WTC11 (cell line): ENCODE measurements around the gene RBM38. TPM values are rescaled to one million over a fixed set of nuclear protein-coding genes. Genes with fewer than 3 reads are reported as not detected.

Experiments
- ATAC-seq: fragments of 200-7000 bp; cut with Tn5 transposase; 2 replicates; pipeline ENCODE4 v1.10.0; 2021; ENCODE audit warnings: mild to moderate bottlenecking, moderate library complexity
- CTCF ChIA-PET: fragments of 300-600 bp; sonication (Branson Sonifier 250); formaldehyde crosslinking; loops from one replicate; lab custom pipeline; 2021; ENCODE audit warnings: antibody characterized with exemption; lab: Charles Lee
- POLR2A ChIA-PET: fragments of 350-600 bp; sonication (Branson Sonifier 250); formaldehyde crosslinking; loops from one replicate; lab custom pipeline; 2021; ENCODE audit warnings: antibody characterized with exemption; lab: Charles Lee
- DNase-seq: peaks from one replicate; pipeline ENCODE4 v3.0.0; 2021; ENCODE audit warnings: low spot score
- H3K27ac Mint-ChIP-seq: 2 replicates; pipeline ENCODE4 v1.8.0; 2021; ENCODE audit warnings: mixed read lengths
- H3K27me3 Mint-ChIP-seq: 2 replicates; pipeline ENCODE4 v1.8.0; 2021; ENCODE audit warnings: low read depth, mild to moderate bottlenecking, moderate library complexity, mixed read lengths
- H3K36me3 Mint-ChIP-seq: 2 replicates; pipeline ENCODE4 v1.8.0; 2021; ENCODE audit warnings: mixed read lengths
- H3K4me1 Mint-ChIP-seq: 2 replicates; pipeline ENCODE4 v1.8.0; 2022; ENCODE audit warnings: mixed read lengths
- H3K4me3 Mint-ChIP-seq: 2 replicates; pipeline ENCODE4 v1.8.0; 2021; ENCODE audit warnings: mild to moderate bottlenecking, moderate library complexity, mixed read lengths
- H3K9me3 Mint-ChIP-seq: 2 replicates; pipeline ENCODE4 v1.8.0; 2021; ENCODE audit warnings: mixed read lengths
- ATF2 ChIP-seq: sonication (generic); formaldehyde crosslinking; IDR thresholded peaks from 2 replicates; pipeline ENCODE4 v1.8.1; 2022; ENCODE audit warnings: low read depth, missing genetic modification reagents, borderline replicate concordance
- E2F5 ChIP-seq: sonication (generic); formaldehyde crosslinking; IDR thresholded peaks from 2 replicates; pipeline ENCODE4 v1.8.1; 2022; ENCODE audit warnings: mild to moderate bottlenecking, moderate library complexity, missing genetic modification reagents
- HMGA2 ChIP-seq: fragments of 250-450 bp; sonication (Bioruptor Pico); IDR thresholded peaks from 2 replicates; pipeline ENCODE4 v1.4.0; 2021; ENCODE audit warnings: mild to moderate bottlenecking, moderate library complexity
- KAT7 ChIP-seq: sonication (generic); formaldehyde crosslinking; IDR thresholded peaks from 2 replicates; pipeline ENCODE4 v1.8.1; 2023; ENCODE audit warnings: missing genetic modification reagents, mild to moderate bottlenecking, borderline replicate concordance
- SMAD3 ChIP-seq: sonication (generic); formaldehyde crosslinking; IDR thresholded peaks from 2 replicates; pipeline ENCODE4 v1.8.0; 2022; ENCODE audit warnings: missing genetic modification reagents, mild to moderate bottlenecking, borderline replicate concordance
- TCF7 ChIP-seq: sonication (generic); formaldehyde crosslinking; IDR thresholded peaks from 2 replicates; pipeline ENCODE4 v1.8.0; 2022; ENCODE audit warnings: mild to moderate bottlenecking, low read depth, missing genetic modification reagents, moderate library complexity
- TP53 ChIP-seq: sonication (generic); formaldehyde crosslinking; IDR thresholded peaks from 2 replicates; pipeline ENCODE4 v1.8.1; 2023; ENCODE audit warnings: mild to moderate bottlenecking, missing genetic modification reagents
- ZNF121 ChIP-seq: sonication (generic); formaldehyde crosslinking; IDR thresholded peaks from 2 replicates; pipeline ENCODE4 v1.8.0; 2023; ENCODE audit warnings: missing genetic modification reagents
- ZNF138 ChIP-seq: sonication (generic); formaldehyde crosslinking; conservative IDR thresholded peaks from 2 replicates; pipeline ENCODE4 v1.8.1; 2022; ENCODE audit warnings: mild to moderate bottlenecking, moderate library complexity, missing genetic modification reagents
- ZNF263 ChIP-seq: sonication (generic); formaldehyde crosslinking; IDR thresholded peaks from 2 replicates; pipeline ENCODE4 v1.8.1; 2022; ENCODE audit warnings: low read depth, mild to moderate bottlenecking, moderate library complexity, missing genetic modification reagents
- total RNA-seq: library from RNA; stranded (reverse); gene quantifications from 3 replicates; pipeline ENCODE4 v1.2.3, GENCODE V29; 2021
- TF ChIP-seq, protein P1 (sequence below): sonication (generic); formaldehyde crosslinking; IDR thresholded peaks from 2 replicates; pipeline ENCODE4 v1.8.0; 2023; ENCODE audit warnings: missing genetic modification reagents, mild to moderate bottlenecking, borderline replicate concordance
- TF ChIP-seq, protein P2 (sequence below): sonication (generic); formaldehyde crosslinking; IDR thresholded peaks from 2 replicates; pipeline ENCODE4 v1.8.1; 2022; ENCODE audit warnings: low read depth, mild to moderate bottlenecking, moderate library complexity, missing genetic modification reagents, borderline replicate concordance
- TF ChIP-seq, protein P3 (sequence below): sonication (generic); formaldehyde crosslinking; IDR thresholded peaks from 2 replicates; pipeline ENCODE4 v1.8.1; 2023; ENCODE audit warnings: mild to moderate bottlenecking, missing genetic modification reagents, moderate library complexity
- TF ChIP-seq, protein P4 (sequence below): fragments of 250-450 bp; sonication (Bioruptor Pico); IDR thresholded peaks from 2 replicates; pipeline ENCODE4 v1.9.0; 2021; ENCODE audit warnings: mild to moderate bottlenecking, borderline replicate concordance

RBM38 gene
- total RNA-seq, 1 experiment from 2014 or later, result 69.0 TPM

GRCh38 chr20:57450931-57451330 lies 59.7 kb downstream of the RBM38 start (continued):
- TF ChIP-seq, protein P1, sequence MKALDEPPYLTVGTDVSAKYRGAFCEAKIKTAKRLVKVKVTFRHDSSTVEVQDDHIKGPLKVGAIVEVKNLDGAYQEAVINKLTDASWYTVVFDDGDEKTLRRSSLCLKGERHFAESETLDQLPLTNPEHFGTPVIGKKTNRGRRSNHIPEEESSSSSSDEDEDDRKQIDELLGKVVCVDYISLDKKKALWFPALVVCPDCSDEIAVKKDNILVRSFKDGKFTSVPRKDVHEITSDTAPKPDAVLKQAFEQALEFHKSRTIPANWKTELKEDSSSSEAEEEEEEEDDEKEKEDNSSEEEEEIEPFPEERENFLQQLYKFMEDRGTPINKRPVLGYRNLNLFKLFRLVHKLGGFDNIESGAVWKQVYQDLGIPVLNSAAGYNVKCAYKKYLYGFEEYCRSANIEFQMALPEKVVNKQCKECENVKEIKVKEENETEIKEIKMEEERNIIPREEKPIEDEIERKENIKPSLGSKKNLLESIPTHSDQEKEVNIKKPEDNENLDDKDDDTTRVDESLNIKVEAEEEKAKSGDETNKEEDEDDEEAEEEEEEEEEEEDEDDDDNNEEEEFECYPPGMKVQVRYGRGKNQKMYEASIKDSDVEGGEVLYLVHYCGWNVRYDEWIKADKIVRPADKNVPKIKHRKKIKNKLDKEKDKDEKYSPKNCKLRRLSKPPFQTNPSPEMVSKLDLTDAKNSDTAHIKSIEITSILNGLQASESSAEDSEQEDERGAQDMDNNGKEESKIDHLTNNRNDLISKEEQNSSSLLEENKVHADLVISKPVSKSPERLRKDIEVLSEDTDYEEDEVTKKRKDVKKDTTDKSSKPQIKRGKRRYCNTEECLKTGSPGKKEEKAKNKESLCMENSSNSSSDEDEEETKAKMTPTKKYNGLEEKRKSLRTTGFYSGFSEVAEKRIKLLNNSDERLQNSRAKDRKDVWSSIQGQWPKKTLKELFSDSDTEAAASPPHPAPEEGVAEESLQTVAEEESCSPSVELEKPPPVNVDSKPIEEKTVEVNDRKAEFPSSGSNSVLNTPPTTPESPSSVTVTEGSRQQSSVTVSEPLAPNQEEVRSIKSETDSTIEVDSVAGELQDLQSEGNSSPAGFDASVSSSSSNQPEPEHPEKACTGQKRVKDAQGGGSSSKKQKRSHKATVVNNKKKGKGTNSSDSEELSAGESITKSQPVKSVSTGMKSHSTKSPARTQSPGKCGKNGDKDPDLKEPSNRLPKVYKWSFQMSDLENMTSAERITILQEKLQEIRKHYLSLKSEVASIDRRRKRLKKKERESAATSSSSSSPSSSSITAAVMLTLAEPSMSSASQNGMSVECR (CRISPR knock-in tag), result no peak
- TF ChIP-seq TCF7 (no peak), HMGA2 (CRISPR knock-in tag) (no peak), ZNF138 (CRISPR knock-in tag) (no peak), ATF2 (CRISPR knock-in tag) (no peak)
- TF ChIP-seq, protein P2, sequence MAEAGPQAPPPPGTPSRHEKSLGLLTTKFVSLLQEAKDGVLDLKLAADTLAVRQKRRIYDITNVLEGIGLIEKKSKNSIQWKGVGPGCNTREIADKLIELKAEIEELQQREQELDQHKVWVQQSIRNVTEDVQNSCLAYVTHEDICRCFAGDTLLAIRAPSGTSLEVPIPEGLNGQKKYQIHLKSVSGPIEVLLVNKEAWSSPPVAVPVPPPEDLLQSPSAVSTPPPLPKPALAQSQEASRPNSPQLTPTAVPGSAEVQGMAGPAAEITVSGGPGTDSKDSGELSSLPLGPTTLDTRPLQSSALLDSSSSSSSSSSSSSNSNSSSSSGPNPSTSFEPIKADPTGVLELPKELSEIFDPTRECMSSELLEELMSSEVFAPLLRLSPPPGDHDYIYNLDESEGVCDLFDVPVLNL (CRISPR knock-in tag), result no peak

- no peak for ATAC-seq
- TF ChIP-seq ZNF121 (CRISPR knock-in tag), result no peak
- H3K27ac Mint-ChIP-seq, result no peak overlapping the region
- H3K4me1 Mint-ChIP-seq, result peaks cover 11% of the 10 kb centered on the region
- ChIA-PET CTCF (no interaction called here), POLR2A (no interaction called here)
- DNase-seq, result no peak
- peaks cover 5% of the 10 kb centered on the region; the same call in 1 of the 2 replicates for H3K9me3 Mint-ChIP-seq
- no peaks in the 10 kb centered on the region for H3K27me3 Mint-ChIP-seq
- H3K36me3 Mint-ChIP-seq, result no peaks in the 10 kb centered on the region
- H3K4me3 Mint-ChIP-seq, result no peak overlapping the region
Measured at GRCh38 chr20:57451431-57451794, 60.2 kb downstream of the RBM38 start.

GRCh38 chr20:57451795-57452661 lies 60.8 kb downstream of the RBM38 start:
- ChIA-PET POLR2A (no interaction called here), CTCF (no interaction called here)
- Mint-ChIP-seq H3K27me3 (no peaks in the 10 kb centered on the region), H3K9me3 (peaks cover 3% of the 10 kb centered on the region; the same call in 1 of the 2 replicates), H3K4me1 (peaks cover 11% of the 10 kb centered on the region), H3K27ac (no peak overlapping the region), H3K36me3 (no peaks in the 10 kb centered on the region), H3K4me3 (no peak overlapping the region)
- ATAC-seq (no peak), DNase-seq (no peak)
- TF ChIP-seq E2F5 (CRISPR knock-in tag), result no peak

DNA sequence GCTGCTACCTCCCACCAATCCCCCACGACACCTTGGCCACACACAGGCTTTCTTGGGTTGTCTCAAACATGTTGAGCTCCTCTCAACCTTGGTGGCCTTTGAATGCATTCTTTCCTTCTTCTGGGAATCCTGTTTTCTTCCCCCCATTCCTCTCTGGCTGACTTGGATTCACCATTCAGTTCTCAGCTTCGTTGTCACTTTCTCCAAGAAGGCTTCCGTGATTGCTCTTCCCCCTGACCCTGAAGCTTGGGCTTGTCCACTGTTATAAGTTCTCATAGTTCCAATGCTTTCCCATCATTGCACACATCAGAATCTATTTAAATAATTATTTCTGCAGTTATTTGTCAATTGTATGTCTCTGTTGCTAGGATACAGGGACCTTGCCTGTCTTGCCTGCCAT lies 64.2 kb downstream of the RBM38 start:
- Mint-ChIP-seq H3K4me1 (peaks cover 11% of the 10 kb centered on the region), H3K9me3 (peaks cover 15% of the 10 kb centered on the region), H3K27ac (peak overlapping the region; percentile 70; the same call in 1 of the 2 replicates), H3K27me3 (no peaks in the 10 kb centered on the region), H3K4me3 (no peak overlapping the region), H3K36me3 (no peaks in the 10 kb centered on the region)
- ChIA-PET POLR2A (interaction anchor here (1.2 kb wide), 1 partner anchor 27 kb away, joined by 3 read pairs; no protein-coding TSS in a partner anchor), CTCF (interaction anchor here (0.6 kb wide), 1 partner anchor 32 kb away, joined by 3 read pairs; no protein-coding TSS in a partner anchor)
- ATAC-seq (no peak), DNase-seq (no peak)
- TF ChIP-seq KAT7 (CRISPR knock-in tag) (no peak), TP53 (CRISPR knock-in tag) (no peak), SMAD3 (CRISPR knock-in tag) (no peak), ZNF263 (CRISPR knock-in tag) (no peak)
- TF ChIP-seq, protein P3, sequence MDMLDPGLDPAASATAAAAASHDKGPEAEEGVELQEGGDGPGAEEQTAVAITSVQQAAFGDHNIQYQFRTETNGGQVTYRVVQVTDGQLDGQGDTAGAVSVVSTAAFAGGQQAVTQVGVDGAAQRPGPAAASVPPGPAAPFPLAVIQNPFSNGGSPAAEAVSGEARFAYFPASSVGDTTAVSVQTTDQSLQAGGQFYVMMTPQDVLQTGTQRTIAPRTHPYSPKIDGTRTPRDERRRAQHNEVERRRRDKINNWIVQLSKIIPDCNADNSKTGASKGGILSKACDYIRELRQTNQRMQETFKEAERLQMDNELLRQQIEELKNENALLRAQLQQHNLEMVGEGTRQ, result no peak
- TF ChIP-seq, protein P4, sequence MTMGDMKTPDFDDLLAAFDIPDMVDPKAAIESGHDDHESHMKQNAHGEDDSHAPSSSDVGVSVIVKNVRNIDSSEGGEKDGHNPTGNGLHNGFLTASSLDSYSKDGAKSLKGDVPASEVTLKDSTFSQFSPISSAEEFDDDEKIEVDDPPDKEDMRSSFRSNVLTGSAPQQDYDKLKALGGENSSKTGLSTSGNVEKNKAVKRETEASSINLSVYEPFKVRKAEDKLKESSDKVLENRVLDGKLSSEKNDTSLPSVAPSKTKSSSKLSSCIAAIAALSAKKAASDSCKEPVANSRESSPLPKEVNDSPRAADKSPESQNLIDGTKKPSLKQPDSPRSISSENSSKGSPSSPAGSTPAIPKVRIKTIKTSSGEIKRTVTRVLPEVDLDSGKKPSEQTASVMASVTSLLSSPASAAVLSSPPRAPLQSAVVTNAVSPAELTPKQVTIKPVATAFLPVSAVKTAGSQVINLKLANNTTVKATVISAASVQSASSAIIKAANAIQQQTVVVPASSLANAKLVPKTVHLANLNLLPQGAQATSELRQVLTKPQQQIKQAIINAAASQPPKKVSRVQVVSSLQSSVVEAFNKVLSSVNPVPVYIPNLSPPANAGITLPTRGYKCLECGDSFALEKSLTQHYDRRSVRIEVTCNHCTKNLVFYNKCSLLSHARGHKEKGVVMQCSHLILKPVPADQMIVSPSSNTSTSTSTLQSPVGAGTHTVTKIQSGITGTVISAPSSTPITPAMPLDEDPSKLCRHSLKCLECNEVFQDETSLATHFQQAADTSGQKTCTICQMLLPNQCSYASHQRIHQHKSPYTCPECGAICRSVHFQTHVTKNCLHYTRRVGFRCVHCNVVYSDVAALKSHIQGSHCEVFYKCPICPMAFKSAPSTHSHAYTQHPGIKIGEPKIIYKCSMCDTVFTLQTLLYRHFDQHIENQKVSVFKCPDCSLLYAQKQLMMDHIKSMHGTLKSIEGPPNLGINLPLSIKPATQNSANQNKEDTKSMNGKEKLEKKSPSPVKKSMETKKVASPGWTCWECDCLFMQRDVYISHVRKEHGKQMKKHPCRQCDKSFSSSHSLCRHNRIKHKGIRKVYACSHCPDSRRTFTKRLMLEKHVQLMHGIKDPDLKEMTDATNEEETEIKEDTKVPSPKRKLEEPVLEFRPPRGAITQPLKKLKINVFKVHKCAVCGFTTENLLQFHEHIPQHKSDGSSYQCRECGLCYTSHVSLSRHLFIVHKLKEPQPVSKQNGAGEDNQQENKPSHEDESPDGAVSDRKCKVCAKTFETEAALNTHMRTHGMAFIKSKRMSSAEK (CRISPR knock-in tag), result no peak
